T-helper 17 cell (primary cell): ENCODE results near the gene RPL3. TPM values are rescaled to one million over a fixed set of nuclear protein-coding genes. Genes with fewer than 3 reads are reported as not detected.

Source experiments
- total RNA-seq, 4 donors: library from RNA in 2 of 4; stranded (reverse) in 2 of 4; gene quantifications; one replicate each; pipeline ENCODE4 v1.2.3 and lab custom pipeline; 2022 to 2026

Gene RPL3
- total RNA-seq, 2 donors from 2014 or later = 3,215 to 3,260 TPM

Other genes with a start within 250 kb of the RPL3 start
- 10 to 100 TPM; 21.5 to 24.6 TPM for gene APOBEC3G, start 242.3 kb downstream of the RPL3 start, total RNA-seq
- gene APOBEC3H, start 222.4 kb downstream of the RPL3 start, total RNA-seq = 1 to 10 TPM; 1.4 to 4.4 TPM
- 10 to 100 TPM; 73.9 to 87.9 TPM for gene CBX7, start 166.9 kb downstream of the RPL3 start, total RNA-seq
- 1 to 10 TPM; 2.8 to 4.4 TPM for gene PDGFB, start 74.6 kb downstream of the RPL3 start, total RNA-seq
- gene SYNGR1, start 30.4 kb upstream of the RPL3 start, total RNA-seq = 1 to 10 TPM in 1 of 2 donors, under 1 TPM in 1; 0.47 to 1.1 TPM
- 10 to 100 TPM; 22.0 to 23.6 TPM for gene TAB1, start 80.2 kb upstream of the RPL3 start, total RNA-seq
- under 1 TPM; 0.25 to 0.96 TPM for gene MGAT3, start 137.4 kb upstream of the RPL3 start, total RNA-seq
- 10 to 100 TPM; 16.9 to 22.7 TPM for gene MIEF1, start 182.7 kb upstream of the RPL3 start, total RNA-seq
- gene ATF4, start 200.9 kb upstream of the RPL3 start, total RNA-seq = 100 to 1,000 TPM; 260 to 333 TPM
- gene RPS19BP1, start 213.1 kb upstream of the RPL3 start, total RNA-seq = 10 to 100 TPM; 42.6 to 47.3 TPM